Stimulated activated CD8-positive, alpha-beta memory T cell treated with anti-CD3 and anti-CD28 coated beads, Interleukin-4, amount 100 ng/mL, for 48 hours (primary cell): ENCODE results near the gene CMTM4.
"Not testable (repeated sequence)": the region's sequence is repeated elsewhere in the genome, so short reads cannot be mapped to it uniquely, and the experiment has no call there.

Experiments used
- DNase-seq: peaks from one replicate; pipeline ENCODE4 v3.0.0-alpha.2; 2020

The CMTM4 gene

GRCh38 chr16:66639091-66639885 lies 57.3 kb downstream of the CMTM4 start:
- DNase-seq: no peak

- no peak for DNase-seq
Observed at GRCh38 chr16:66637806-66638205, 58.7 kb downstream of the CMTM4 start.

GRCh38 chr16:66636199-66636598 lies 60.3 kb downstream of the CMTM4 start:
- DNase-seq: no peak

GRCh38 chr16:66635406-66635805 lies 61.1 kb downstream of the CMTM4 start:
- DNase-seq: no peak

DNA sequence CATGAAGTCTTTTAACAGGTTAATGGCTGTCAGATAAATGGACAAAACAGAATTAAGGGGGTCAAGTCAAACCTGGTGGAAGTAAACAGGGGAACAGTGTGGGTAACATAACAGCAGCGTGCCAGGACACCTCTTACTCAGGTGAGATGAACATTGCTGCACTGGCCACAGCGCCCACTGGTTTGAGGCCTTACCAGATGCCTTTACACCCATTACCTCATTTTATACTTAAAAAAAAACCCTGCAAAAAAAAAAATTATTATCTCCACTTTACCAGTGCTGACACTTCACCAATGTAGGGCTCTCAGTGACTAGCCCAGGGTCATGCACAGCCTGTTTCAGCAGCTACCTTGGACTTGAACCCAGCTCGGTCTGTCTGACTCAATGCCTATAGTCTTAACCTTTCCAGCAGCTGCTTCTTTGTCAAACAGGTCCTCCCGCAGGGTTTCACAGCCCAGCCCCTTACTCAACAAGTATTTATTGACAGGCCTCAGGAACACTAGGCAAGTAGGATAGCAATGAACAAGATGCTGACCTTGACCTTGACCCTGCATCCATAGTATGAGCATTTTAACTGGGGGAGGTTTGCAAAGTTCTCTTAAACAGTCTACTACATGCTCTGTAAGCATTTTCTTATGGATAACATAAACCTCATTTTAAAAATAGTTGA lies 61.9 kb downstream of the CMTM4 start:
- DNase-seq: no peak

- not testable (repeated sequence) for DNase-seq
Observed at GRCh38 chr16:66631558-66631957, 65.0 kb downstream of the CMTM4 start.

GRCh38 chr16:66630561-66631260 lies 65.8 kb downstream of the CMTM4 start:
- not testable (repeated sequence) for DNase-seq

DNA sequence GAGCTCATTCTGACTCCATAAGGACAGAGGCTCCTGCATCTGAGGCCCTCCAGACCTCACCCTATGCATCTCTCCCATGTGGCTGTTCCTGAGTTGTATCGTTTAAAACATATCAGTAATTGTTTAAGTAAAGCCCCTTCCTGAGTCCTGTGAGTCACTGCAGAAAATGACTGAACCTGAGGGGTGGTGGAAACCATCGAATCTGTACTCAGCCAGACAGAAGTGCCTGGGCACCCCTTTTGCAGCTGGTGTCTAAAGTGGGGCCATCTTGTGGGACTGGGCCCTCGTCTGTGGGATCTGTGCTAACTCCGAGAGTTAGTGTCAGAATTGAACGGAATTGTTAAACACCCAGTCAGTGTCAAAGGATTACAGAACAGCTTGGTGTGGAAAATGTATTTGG lies 66.7 kb downstream of the CMTM4 start:
- no peak for DNase-seq

- DNase-seq: not testable (repeated sequence)
Observed at GRCh38 chr16:66627611-66628378, 68.7 kb downstream of the CMTM4 start.

GRCh38 chr16:66623755-66624154 lies 72.8 kb downstream of the CMTM4 start:
- no peak for DNase-seq

DNA sequence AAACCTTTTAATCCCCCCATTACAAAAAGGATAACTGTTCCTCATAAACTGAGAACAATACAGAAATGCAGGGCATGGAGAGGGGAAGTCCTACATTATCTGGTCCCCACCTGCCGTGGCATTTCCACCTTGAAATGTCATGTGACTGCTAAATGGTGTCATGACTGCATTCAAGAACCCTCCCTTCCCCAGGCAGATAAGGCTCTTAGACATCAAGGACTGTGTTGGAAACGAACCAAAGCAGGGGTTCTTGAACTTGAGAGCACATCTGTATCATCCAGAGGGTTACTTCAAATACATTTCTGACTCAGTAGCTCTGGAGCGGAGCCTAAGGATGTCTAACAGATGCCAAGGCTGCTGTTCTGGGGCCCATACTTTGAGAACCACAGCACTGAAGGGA lies 73.7 kb downstream of the CMTM4 start:
- DNase-seq: no peak

GRCh38 chr16:66621973-66622372 lies 74.6 kb downstream of the CMTM4 start:
- DNase-seq: no peak

DNA sequence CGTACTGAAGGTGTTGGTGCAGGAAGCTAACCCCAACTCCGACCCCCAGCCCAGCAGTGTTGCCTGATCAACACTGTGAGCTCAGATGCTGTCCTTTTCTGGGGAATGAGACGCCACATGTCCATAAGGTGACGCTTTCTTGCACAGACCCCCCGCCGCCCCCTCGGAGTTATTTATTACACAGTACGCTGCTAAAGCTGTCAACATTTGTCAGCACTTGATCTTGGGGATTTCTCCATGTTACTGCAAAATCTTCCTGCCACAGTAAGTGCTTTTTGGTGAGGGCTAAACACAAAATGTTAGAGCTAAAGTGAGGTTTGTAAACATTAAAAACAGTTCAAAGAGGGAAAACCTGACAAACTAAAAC lies 76.1 kb downstream of the CMTM4 start:
- no peak for DNase-seq

DNA sequence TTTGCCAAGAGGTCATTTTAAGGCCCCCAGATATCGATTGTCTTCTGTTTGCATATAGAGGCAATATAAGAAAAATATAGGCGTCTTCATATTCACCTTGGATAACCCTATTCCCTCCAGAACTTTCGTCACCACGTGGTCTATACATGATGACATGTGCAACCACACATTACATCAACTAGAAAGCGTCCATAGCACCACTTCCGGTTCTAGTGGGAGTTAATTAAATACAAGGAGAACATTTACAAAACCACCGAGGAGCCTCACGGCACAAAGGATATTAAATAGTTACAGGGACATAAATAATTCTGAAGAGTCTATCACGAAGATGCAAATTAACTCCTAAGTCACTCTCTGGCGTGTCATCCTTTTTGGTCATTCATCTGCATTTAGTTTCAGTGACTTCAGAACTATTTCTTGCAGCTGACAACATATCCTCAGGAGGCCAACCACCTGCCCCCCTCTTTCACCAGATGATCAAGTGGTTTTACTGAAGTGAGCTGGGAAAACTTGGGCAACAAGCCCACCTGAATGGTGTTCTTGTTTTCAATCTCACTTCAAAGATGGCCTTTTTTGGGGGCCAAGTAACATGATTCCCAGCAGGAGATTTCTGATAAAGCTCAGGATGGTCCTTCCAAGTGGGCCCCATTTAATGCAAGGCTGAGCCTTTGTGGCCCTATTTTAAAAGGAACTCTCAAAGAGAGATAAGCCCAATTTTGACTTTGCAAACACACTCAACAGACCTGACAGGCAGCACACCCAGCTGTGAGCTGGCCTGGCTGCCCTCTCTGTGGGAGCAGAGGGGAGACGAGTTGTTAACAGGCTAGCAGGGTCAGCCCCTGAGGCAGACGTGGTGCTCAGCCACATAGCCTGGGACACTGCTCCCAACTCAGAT lies 76.8 kb downstream of the CMTM4 start:
- no peak for DNase-seq

DNA sequence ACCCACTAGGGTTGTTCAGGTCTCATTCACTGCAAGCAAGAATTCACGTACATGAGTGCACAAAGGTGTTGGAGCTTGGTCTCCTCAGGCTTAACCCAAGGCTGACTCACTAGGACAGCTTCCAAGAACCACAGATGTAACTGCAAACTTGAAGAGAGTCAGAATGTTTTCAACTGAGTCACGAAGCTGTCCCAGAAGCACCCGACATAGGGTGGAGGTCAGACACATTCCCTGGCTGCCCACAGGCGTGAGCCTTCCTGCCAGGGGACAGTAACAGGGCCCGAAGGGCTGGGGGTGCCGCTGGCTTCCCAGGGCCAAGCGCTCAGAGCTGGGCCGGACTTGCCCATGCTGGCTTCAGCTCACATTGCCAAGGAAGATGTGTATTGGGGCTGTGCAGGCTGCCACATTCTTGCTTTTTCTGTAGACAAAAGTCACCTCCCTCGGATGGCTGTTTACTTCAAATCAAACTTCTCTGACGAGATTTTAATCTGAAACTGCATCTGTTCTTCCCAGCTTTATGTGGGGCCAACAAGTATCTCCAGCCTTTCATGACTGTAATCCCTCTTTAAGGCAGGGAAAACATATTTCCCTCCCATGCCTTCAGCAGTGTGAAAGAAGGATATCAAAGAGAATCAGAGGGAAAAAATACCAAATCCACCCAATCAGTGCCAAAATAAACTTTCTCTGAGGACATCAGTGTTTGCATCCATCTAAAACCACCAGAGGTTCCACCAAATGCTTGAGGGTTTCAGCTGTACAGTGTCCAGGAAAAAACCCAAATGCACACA lies 77.8 kb downstream of the CMTM4 start:
- DNase-seq: no peak

DNA sequence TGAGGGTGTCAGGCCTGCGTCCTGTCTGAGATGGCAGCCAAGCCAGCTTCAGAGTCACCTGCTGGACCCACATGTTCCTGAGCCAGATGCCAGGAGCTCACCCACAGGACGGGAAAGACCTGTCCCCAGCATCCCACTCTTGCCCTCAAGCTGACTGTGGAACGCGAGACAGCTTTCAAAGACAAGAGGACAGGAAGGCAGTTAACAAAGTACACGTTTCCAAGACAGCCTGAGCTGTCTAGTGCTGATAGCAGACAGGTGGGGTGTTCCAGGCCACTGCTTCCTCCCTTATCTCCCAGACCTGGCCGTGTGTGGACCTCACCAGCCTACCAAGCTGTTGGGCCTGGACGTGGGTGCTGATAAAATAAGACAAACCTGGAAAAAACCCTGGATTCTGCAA lies 78.8 kb downstream of the CMTM4 start:
- DNase-seq: no peak

DNA sequence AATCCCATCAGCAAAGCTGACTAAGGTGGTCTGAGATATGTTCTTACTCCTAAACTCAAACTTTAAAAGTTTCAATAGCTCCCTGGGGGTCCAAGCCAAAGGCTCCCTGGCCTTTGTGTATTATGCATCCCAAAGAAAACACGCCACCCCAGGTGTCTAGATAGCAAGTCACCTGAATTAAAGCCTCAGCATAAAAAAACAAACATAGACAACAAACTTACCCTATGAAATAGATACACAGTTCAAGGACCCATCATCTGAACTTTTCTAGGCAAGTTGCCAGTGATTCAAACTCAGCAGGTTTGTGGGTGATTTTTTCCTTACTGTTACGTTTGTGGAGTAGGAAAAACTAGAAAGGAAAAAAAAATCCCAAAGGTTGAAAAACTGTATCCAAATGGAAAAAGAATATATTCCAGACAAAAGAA lies 79.5 kb downstream of the CMTM4 start:
- DNase-seq: no peak

DNA sequence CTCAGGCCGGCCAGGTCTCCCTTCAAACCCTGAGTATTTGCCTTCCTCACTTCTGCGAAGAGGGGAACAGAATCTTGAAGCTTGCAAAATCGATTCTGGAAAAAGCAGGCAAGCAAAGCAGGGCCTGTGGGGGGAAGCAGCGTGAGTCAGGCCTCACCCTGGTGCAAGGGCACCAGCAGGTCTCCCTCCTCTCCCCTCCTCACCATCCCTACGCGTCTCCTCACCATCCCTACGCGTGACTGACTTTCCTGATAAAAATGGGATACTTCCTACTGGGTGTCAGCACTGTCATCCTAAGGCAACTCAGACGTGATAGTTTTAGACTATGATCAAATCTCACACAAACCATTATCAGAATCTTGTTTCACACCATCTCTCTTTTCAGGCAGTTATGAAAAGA lies 80.0 kb downstream of the CMTM4 start:
- DNase-seq: no peak

- DNase-seq: no peak
Observed at GRCh38 chr16:66616169-66616568, 80.4 kb downstream of the CMTM4 start.

DNA sequence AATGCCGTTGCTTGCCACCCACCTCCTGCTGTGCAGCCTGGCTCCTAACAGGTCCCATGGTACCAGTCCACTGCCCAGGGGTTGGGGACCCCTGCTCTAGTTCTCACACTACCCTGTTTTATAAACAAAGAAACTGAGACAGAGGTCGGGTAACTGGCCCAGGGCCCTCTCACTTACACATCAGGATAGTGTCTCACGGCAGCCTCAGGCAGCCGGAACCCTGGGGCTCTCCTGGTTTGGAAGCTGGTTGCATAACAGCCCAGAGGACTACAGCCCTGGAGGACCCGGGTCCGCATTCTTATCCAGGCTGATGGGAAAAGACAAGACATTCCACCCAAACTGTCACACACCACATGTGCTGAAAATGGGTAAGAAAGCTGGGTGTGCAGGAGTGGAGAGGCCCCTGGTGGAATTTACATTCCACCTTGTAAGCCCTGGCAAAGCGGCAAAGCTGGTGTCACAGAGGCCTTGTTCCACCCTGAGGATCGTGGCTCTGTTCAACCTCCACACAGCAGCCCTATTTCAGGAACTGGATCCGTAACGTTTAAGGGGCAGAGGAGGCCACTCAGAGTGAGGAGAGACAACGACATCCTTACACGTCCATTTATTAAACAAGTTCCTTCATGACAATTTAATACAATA lies 82.3 kb downstream of the CMTM4 start:
- no peak for DNase-seq

- DNase-seq: no peak
Observed at GRCh38 chr16:66612422-66612821, 84.1 kb downstream of the CMTM4 start.
